HL-60 (cell line): ENCODE data around the gene HES5.
"Not testable (repeated sequence)": the region's sequence is repeated elsewhere in the genome, so short reads cannot be mapped to it uniquely, and the experiment has no call there.

ENCODE experiments used
- DNase-seq, 2 experiments: peaks; one replicate each; pipeline ENCODE4 v3.0.0-alpha.2; 2010 to 2020; ENCODE audit warnings: low read depth in 1 of 2, low spot score in 1 of 2
- H3K27ac ChIP-seq: fragments of 250-450 bp; sonication (Bioruptor Pico); replicated peaks from 2 replicates; pipeline ENCODE4 v1.5.1; 2020; ENCODE audit warnings: mild to moderate bottlenecking, moderate library complexity
- H3K27me3 ChIP-seq: fragments of 250-450 bp; sonication (Bioruptor Pico); 2 replicates; pipeline ENCODE4 v1.5.1; 2021; ENCODE audit warnings: mild to moderate bottlenecking, moderate library complexity; ENCODE audit not compliant: insufficient read depth, poor library complexity, severe bottlenecking
- H3K4me3 ChIP-seq: replicated peaks from 2 replicates; pipeline ENCODE4 v1.5.1; 2011; ENCODE audit warnings: mild to moderate bottlenecking, control low read depth, low read length; ENCODE audit not compliant: insufficient read depth
- GABPA ChIP-seq: IDR thresholded peaks from 2 replicates; pipeline ENCODE4 v1.6.1; 2012; ENCODE audit warnings: low read depth
- POLR2AphosphoS5 ChIP-seq: IDR thresholded peaks from 2 replicates; pipeline ENCODE4 v1.6.1; 2012; ENCODE audit warnings: low read depth
- SPI1 ChIP-seq: IDR thresholded peaks from 2 replicates; pipeline ENCODE4 v1.6.1; 2012; ENCODE audit warnings: low read depth, mild to moderate bottlenecking, borderline replicate concordance
- TF ChIP-seq, protein P1 (sequence below): IDR thresholded peaks from 2 replicates; pipeline ENCODE4 v1.6.1; 2012; ENCODE audit warnings: low read depth; ENCODE audit not compliant: insufficient replicate concordance
- TF ChIP-seq, protein P2 (sequence below): IDR thresholded peaks from one replicate; pipeline ENCODE4 v1.5.1; 2011; ENCODE audit warnings: low read length, control low read depth, inconsistent platforms; ENCODE audit not compliant: insufficient read depth

HES5 gene

GRCh38 chr1:2553871-2554620, 24.0 kb upstream of the HES5 start:
- no peak for DNase-seq
- Histone ChIP-seq H3K4me3 (no peak overlapping the region), H3K27me3 (no peaks in the 10 kb centered on the region), H3K27ac (no peak overlapping the region)
- TF ChIP-seq, protein P1, sequence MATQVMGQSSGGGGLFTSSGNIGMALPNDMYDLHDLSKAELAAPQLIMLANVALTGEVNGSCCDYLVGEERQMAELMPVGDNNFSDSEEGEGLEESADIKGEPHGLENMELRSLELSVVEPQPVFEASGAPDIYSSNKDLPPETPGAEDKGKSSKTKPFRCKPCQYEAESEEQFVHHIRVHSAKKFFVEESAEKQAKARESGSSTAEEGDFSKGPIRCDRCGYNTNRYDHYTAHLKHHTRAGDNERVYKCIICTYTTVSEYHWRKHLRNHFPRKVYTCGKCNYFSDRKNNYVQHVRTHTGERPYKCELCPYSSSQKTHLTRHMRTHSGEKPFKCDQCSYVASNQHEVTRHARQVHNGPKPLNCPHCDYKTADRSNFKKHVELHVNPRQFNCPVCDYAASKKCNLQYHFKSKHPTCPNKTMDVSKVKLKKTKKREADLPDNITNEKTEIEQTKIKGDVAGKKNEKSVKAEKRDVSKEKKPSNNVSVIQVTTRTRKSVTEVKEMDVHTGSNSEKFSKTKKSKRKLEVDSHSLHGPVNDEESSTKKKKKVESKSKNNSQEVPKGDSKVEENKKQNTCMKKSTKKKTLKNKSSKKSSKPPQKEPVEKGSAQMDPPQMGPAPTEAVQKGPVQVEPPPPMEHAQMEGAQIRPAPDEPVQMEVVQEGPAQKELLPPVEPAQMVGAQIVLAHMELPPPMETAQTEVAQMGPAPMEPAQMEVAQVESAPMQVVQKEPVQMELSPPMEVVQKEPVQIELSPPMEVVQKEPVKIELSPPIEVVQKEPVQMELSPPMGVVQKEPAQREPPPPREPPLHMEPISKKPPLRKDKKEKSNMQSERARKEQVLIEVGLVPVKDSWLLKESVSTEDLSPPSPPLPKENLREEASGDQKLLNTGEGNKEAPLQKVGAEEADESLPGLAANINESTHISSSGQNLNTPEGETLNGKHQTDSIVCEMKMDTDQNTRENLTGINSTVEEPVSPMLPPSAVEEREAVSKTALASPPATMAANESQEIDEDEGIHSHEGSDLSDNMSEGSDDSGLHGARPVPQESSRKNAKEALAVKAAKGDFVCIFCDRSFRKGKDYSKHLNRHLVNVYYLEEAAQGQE = no peak
- TF ChIP-seq SPI1 = no peak
- no peak for TF ChIP-seq POLR2AphosphoS5
- TF ChIP-seq GABPA = no peak
- TF ChIP-seq, protein P2, sequence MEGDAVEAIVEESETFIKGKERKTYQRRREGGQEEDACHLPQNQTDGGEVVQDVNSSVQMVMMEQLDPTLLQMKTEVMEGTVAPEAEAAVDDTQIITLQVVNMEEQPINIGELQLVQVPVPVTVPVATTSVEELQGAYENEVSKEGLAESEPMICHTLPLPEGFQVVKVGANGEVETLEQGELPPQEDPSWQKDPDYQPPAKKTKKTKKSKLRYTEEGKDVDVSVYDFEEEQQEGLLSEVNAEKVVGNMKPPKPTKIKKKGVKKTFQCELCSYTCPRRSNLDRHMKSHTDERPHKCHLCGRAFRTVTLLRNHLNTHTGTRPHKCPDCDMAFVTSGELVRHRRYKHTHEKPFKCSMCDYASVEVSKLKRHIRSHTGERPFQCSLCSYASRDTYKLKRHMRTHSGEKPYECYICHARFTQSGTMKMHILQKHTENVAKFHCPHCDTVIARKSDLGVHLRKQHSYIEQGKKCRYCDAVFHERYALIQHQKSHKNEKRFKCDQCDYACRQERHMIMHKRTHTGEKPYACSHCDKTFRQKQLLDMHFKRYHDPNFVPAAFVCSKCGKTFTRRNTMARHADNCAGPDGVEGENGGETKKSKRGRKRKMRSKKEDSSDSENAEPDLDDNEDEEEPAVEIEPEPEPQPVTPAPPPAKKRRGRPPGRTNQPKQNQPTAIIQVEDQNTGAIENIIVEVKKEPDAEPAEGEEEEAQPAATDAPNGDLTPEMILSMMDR = no peak

- not testable (repeated sequence) for H3K4me3 ChIP-seq, DNase-seq, H3K27ac ChIP-seq, H3K27me3 ChIP-seq
These were observed 23.0 kb upstream of the HES5 start for GRCh38 chr1:2553076-2553475.

GRCh38 chr1:2552189-2552588, 22.1 kb upstream of the HES5 start:
- TF ChIP-seq, protein P1 = no peak
- TF ChIP-seq POLR2AphosphoS5 (no peak), GABPA (no peak), SPI1 (no peak)
- TF ChIP-seq, protein P2 = no peak
- DNase-seq = no peak
- H3K27me3 ChIP-seq = no peaks in the 10 kb centered on the region
- no peak overlapping the region for H3K4me3 ChIP-seq
- H3K27ac ChIP-seq = no peak overlapping the region

- not testable (repeated sequence) for H3K27me3 ChIP-seq, H3K4me3 ChIP-seq, DNase-seq, H3K27ac ChIP-seq
These were observed 21.5 kb upstream of the HES5 start for GRCh38 chr1:2551544-2551943.

- not testable (repeated sequence) for DNase-seq, H3K27ac ChIP-seq, H3K4me3 ChIP-seq, H3K27me3 ChIP-seq
These were observed 20.3 kb upstream of the HES5 start for GRCh38 chr1:2550309-2550861.

- not testable (repeated sequence) for H3K27me3 ChIP-seq, DNase-seq, H3K4me3 ChIP-seq
- H3K27ac ChIP-seq = peak overlapping the region; percentile 91
These were observed 19.4 kb upstream of the HES5 start for GRCh38 chr1:2549367-2550029.
